GM19372 (cell line): Measurements from ENCODE around the gene NFYC.

Experiments used
- ATAC-seq: cut with Tn5 transposase; IDR thresholded peaks from one replicate; pipeline ENCODE4 v1.9.1; 2021; ENCODE audit warnings: mild to moderate bottlenecking, low read depth, moderate library complexity; ENCODE audit not compliant: unreplicated experiment

Gene NFYC

GRCh38 chr1:40794048-40794447 is 102.5 kb downstream of the NFYC start:
- no peak for ATAC-seq

DNA sequence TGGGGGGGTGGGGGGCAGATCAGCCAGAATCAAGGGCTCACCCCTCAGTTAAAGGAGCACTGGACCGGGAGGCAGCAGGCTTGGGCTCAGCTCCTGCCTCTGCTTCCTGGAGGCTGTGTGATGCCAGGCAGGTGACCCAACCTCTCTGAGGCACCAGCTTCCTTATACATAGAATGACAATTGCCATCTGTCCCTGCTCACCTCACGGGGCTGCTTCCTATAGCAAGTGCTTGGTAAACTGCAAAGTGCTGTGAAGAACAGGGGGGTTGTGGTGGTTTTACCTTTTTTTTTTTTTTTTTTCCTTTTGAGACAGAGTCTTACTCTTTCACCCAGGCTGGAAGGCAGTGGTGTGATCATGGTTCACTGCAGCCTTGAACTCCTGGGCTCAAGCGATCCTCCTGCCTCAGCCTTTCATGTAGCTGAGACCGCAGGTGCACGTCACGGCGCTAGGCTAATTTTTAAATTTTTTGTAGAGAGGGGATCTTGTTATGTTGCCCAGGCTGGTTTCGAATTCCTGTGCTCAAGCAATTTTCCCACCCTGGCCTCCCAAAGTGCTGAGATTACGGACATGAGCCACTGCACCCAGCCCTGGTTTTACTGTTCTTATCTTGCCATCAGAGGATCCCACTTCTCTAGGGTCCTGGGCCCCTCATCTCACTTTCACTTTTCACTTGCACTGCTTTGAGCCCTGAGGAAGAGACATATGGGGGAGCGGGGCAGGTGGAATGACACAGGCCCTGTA is 103.6 kb downstream of the NFYC start:
- no peak for ATAC-seq

DNA sequence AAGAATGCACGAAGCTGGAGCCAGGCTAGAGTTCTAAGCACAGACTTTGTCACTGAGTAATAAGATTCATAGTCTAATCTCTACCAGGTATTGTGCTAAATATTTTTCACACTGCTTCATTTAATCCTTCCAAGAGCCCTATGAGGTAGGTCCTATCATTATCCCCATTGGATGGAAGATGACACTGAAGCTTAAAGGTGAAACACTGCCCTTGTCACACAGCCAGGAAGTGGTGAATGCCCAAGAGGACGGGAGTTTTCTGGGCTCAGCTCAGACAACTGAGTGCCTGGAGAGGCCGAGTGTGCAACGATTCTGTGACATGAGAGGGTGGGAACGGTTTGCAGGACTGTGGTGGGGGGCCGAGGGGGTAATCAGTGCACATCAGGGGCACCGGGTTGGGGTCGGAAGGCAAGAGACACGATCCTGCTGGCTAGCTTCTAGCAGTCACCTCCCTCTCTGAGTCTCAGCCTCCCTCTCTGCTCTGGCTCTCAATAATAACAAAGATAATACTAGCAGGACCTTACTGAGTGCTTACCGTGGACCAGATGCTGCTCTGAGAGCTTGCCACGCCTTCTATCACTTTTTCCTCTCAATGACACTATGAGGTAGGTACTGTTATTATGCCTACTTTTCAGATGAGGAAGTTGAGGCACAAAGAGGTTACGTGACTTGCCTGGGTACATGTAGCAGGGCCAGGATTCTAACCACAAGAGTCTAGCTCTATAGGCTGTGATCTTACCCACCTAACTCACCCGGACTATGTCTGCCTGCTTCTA is 104.5 kb downstream of the NFYC start:
- no peak for ATAC-seq

DNA sequence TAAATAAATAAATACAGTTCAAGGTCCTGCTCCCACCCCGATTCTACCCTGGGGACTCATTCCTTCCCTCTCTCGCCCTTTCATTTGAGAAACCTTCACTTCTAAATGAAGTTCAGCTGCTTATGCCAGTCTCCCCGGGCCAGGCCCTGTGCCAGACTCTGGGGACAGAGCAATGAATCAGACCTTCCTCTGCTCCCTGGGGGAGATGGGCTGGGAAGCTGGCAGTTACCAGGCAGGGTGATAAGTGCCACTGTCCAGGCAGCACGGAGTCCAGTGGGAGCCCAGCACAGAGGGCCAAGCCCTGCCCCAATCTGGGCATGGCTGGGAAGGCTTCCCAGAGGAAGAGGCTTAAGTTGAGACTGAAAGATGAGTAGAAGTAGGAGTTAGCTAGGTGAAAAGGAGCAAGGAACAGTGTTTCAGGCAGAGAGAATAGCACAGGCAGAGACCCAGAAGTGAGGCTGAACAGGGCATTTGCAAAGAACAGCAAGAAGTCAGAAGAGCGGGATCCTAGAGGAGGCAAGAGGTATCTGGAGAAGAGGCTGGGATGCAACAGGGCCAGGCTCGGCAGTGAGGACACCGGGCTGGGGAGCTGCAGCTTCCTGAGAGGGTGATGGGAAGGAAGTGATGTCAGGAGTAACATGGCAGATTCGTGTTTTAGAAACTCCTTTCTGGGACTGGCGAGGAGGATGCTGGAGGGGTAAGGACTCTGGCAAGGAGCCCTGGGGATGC is 105.6 kb downstream of the NFYC start:
- ATAC-seq: no peak

DNA sequence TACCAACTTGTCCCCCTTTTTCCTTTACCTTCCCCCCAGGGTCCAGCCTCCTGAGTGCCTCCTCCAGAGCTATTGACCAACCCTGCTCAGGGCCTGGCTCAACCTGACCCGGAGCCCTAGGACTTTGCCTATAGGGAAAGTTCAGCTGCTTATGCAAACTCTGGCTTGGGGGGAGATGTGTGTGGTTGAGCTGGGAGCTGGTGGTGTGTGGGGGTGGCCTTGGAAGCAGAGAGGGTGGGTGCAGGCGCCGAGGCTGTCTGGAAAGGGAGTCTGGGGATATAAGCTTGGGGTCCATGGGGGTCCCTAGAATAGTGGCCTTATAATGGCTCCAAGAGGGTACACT is 106.1 kb downstream of the NFYC start:
- no peak for ATAC-seq

DNA sequence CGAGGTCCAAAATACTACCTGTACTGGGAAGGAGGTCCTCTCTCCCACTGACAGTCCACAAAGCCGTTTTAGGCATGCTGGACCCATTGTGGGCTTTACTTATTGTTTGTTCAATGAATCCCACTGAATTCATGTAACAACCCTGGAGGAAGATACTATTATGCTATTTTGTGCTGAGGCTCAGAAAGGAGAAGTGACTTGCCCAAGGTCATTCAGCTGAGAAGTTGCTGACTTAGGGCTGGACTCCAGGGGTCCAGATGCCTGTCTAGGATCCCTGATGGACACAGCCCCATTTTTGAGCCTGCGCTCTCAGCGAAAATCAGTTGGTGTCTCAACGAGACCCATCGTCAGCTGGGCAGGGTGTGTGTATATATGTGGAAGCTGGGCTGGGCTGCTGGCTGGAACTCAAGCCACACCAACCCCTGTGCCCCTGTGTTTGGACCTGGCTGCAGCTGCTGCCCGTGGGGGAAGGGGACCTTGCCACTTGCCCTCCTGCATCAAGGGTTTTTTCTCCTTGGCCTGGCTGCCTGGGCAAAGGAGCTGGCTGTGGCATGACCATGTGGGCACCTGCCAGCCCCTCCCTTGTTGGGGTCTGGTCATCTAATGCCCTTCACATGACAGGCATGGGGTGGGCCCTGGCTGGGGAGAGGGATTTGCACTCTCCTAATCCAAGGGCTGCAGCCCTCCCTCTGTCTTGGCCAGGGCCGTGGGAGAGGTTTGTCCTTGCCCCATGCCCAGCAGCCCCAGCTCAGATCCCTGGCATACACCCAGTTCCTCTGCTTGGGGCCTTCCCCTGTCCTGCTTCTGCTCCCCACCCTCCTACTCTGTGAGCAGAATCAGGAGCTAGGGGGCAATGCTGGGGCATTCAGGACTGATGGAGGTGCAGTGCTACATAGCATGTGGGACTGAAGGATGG is 107.1 kb downstream of the NFYC start:
- no peak for ATAC-seq

DNA sequence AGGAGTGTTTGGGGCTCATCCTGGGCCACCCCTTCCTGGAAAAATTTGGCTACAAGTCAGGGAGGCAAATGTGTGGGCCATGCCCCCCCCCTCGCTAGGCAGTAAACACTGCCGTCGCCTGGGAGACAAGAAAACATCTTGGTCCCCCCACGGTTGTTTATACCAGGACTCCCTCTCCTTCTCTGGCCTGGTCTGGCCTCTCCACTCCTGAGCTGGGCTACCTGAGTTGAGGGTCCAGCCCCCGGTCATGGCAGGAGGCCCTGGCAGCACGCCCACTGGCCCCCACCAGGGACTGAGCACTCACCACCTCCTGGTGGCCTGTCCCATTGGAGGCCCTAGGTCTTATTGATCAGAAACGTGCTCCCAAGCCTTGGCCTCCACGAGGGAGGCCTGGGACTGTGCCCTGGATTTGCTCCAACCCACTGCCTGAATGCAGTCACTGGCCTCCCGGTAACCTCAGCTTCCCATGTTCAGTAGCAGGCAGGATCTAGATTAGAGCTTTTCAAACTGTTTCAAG is 107.9 kb downstream of the NFYC start:
- ATAC-seq: no peak

DNA sequence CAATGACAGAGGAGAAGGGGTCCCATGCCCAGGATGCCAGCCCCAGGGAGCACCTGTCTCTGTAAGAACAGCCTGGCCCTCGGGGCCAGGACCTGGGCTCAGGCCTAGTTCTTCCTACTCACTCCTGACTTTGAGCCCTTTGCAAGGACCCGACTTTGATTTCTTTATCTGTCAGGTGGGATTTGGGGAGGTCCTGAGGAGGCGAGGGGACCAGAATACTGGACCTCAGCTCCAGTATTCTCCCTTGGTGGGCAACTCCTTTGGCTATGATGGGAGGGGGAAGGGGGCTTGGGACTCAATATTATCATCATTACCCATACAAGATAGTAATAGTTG is 110.2 kb downstream of the NFYC start:
- ATAC-seq: no peak

DNA sequence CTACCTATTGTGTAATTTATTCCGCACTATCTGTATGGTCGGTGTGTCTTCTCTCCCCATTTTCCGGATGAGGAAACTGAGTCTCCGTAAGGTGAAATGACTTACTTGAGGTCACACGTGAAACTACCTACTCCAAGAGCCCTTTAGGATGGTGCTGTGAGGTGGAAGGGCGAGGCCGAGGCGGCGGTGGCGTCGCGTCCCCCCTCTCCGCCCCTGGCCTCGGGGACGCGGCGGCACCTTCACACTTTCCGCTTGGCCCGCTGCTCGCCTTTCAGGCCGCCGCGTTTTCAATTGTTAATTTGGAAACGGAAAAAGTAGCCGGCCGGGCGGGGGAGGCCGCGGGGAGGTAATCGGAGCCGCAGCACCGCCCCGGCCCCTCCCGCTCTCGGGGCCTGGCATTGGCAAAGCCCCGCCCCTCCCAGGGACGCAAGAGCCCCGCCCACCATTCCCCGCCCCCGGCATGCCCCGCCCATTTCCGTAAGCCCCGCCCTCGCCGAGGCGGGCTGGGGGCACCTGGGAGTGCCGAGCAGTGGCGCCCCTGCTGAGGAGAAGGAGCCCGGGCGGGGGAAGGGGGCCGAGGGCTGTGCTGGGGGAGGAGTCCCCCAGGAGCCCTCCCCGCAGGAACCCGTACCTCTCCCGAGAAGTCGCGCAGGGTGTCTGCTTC is 110.7 kb downstream of the NFYC start:
- peak; percentile 73 for ATAC-seq

DNA sequence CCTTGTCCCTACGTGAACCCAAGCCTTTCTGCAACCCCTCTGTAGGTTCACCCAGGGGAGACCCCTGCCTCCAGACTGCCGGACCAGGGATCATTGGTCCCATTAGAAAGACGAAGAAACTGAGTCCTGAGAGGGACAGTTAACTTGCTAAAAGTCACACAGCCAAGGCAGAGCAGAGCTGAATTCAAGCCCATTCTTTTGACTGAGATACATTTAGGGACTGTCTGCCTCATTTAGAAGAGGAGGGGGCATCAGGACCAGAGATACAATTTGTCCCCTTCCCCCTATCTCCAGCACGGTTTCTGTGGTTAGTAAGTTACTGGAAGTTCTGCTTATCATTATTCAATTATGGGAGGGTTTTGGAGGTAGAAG is 111.2 kb downstream of the NFYC start:
- ATAC-seq: no peak

DNA sequence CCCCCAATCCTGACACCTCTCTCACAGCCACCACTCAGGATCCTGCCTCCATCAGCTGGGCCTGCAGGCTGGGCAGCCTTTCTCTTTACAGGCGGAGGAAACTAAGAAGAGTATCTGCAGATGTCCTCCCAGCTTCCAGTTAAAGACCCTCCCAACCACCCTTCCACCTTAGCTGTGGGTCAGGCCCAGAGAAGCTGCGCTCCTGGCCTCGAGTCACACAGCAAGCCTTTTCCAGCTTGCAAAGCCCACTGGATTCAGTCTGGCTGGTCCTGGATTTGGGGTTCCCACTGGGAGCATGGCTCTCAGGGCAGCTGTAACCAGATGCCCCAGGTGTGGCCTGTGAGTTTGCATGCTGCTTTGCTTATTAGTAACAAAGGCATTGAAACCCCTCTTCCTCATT is 111.9 kb downstream of the NFYC start:
- no peak for ATAC-seq

- no peak for ATAC-seq
Observed at GRCh38 chr1:40803902-40804301, 112.4 kb downstream of the NFYC start.

- no peak for ATAC-seq
Observed at GRCh38 chr1:40806240-40806639, 114.7 kb downstream of the NFYC start.

DNA sequence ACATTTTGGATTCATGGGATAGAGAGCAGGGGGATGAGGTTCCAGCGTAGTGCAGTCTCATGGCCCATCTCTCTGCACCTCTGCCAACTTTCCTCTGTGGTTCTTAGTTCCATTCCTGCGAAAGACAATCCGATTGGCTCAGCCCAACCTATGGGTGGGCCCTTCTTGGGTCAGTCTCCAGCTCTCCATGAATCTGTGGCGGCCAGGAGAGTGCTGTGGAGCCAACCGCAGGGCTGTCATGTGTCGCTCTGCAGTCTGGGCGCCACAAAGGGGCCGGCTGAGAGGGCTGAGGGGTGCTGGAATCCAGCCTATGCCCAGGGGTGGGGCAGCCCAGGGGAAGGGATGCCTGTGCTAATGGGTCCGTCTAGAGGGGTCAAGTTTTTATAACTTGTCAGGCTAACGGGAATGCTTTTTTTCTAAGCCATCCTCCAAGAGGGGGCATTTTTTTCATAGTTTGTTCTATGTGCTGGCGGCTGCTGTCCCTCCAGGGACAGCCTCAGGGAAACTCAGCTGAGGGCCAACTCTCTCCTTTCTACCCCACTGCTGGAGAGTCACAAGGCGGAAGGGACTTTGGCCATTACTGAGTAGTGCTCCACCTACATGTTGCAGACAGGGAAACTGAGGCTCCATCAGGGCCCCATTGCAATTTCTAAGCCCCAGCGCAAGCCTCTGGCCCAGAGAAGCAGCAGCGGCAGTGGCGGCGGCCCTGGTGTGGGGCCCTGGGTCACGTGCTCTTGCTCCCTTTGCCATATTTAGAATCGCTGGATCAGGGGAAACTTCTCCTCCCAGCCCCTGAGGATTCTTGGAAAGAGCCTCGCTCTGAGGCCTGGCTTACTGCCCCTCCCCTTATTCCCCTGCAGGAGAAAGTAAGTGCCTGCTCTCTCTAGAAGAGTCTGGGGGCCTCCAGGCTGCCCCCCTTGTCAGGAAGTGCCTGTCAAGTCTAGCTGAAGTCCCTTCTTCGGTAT is 115.5 kb downstream of the NFYC start:
- no peak for ATAC-seq

- no peak for ATAC-seq
Observed at GRCh38 chr1:40808002-40808401, 116.5 kb downstream of the NFYC start.

DNA sequence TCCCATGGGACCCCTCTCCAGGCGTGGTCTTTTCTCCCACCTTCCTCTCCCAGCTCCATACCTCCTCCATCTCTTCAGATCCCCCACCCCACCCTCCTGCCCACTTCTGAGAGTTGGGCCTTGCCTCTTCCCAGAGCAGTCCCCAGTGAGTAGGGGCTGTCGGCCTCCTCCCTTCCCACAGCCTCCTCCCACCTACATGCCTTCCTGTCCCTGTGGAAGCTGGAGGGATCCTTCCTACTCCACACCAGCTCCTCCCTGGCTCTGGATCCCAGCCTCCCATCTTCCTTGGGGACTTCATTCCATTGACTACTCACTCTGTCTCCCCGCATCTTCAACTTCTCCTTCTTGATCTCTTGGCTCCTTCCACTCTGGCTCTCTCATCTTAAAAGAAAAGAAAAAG is 116.9 kb downstream of the NFYC start:
- ATAC-seq: no peak

DNA sequence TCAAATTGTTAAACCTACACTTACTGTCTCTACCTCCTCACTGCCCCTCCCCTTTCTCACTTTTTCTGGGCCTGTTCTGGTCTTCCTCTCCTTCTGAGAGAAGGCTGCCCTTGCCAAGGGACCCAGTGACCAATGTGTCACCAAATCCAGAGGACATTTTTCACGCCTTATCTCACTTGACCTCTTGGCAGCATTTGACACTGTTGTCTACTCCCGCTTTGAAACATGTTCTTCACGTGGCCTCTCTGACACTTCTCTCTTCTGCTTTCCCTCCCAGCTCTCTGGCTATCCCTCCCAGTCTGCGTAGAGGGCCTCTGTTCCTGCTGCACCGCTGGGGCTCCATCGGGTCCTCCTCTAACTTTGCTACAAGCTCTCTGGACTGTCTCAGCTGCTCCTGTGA is 117.4 kb downstream of the NFYC start:
- ATAC-seq: no peak

- no peak for ATAC-seq
Observed at GRCh38 chr1:40810927-40811326, 119.4 kb downstream of the NFYC start.

GRCh38 chr1:40815420-40815819 is 123.9 kb downstream of the NFYC start:
- ATAC-seq: no peak
